ENCODE results near the gene ZBTB7B.

The ZBTB7B gene

DNA sequence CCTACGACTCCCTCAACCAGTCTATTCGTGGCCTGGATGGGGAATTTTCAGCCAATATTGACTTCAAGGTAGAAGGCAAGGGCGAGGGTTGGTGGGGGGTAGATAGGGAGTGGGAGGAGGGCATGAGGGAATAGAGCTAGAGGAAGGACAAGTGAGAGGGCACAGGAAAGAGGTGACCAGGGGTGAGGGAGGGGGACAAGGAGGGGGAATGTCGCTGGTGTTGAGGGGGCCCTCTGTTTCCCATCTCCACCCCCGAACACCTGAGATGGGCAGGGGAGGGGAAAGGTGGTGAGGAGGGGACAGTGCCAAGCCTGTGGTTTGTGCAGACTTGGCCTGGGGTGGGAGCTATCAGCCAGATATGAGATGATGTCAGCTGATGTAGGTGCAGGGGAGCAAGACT is 40.2 kb downstream of the ZBTB7B start:
- no peak for DNase-seq

DNA sequence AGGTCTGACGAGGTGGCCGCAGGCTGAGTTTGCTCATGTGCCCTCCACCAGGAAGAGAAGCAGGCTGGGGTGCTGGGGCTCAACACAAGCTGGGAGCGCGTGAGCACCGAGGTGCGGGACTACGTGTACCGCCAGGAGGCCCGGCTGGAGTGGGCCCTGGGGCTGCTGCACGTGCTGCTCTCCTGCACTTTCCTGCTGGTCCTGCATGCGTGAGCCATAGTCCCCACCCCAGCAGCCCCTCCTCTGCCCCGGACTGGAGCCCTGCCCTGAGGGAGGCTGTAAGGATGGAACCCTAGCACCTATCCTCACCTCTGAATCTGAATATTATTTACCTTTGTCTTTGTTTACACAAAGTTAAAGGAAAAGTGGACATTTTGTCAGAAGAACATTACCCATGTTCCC is 40.7 kb downstream of the ZBTB7B start:
- no peak for DNase-seq

DNA sequence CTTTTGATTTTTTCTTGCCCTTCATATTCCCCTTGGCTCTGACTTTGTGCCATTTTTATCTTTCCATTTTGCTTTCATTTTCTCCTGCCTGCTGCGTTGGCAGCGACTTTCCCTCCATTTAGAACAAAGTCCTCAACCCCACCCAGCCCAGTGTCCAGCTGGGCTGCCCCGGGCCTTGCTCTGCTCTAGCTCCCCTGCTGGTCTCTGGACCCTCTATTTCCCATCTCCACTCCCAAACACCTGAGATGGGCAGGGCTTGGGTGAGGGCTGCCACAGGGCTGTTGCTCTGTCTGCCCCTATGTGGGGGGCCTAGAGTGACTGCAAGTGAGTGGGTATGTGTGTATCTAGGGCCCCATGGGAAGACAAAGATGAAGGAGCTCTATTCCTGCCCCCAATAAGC is 41.2 kb downstream of the ZBTB7B start:
- no peak for DNase-seq

DNA sequence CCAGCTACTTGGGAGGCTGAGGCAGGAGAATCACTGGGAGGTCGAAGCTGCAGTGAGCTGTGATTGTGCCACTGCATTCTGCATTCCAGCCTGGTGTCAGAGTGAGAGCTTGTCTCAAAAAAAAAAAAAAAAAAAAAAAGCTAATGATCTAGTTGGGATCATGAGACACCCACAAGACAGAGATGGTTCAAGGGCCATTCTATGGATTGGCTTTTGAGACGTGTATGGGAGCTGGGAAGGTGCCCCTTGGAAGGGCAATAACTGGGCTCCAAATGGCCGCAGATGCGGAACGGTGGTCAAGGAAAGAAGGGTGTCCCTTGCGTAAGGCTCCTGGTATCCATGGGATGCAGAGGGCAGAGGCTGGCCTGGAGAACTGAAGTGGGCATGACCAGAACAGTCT is 41.8 kb downstream of the ZBTB7B start:
- DNase-seq: no peak

DNA sequence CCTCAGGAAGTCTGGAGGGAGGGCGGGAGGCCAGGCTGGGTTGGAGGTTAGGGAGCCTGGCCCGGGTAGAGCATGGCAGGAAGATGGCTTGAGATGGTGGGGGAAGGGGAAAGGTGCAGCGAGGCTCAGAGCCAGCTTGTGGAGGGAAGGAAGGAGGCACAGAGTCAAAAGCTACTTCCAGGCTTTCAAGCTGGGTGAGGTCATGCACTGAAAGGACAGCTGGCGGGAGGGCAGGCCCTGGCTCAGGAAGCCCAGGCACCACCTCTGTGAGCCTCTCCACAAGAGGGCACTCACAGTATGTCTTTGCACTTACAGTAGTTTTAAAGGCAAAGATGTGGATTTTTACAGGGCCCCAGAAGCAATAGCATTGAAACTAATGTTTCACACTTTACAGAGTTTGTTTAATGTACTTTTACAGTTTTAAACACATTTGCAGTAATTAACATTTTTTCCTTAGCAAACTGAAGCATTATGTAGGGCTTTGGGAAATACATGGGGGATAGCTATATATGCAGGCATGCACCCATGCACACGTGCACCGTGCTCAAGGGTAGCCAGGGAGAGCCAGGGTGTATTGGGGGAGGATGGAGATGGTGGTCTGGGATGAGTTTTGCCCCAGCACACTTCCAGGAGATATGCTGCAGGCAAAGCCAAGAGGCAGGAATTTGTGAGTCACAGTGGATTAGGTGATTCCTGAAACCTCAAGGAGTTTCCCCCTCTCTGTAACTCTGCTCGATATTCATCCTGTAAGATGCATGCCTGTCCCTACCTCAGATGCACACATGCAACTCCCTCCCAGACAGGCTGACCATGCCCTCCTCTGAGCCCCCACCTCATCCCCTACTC is 42.4 kb downstream of the ZBTB7B start:
- peak; percentile 93 for DNase-seq

DNA sequence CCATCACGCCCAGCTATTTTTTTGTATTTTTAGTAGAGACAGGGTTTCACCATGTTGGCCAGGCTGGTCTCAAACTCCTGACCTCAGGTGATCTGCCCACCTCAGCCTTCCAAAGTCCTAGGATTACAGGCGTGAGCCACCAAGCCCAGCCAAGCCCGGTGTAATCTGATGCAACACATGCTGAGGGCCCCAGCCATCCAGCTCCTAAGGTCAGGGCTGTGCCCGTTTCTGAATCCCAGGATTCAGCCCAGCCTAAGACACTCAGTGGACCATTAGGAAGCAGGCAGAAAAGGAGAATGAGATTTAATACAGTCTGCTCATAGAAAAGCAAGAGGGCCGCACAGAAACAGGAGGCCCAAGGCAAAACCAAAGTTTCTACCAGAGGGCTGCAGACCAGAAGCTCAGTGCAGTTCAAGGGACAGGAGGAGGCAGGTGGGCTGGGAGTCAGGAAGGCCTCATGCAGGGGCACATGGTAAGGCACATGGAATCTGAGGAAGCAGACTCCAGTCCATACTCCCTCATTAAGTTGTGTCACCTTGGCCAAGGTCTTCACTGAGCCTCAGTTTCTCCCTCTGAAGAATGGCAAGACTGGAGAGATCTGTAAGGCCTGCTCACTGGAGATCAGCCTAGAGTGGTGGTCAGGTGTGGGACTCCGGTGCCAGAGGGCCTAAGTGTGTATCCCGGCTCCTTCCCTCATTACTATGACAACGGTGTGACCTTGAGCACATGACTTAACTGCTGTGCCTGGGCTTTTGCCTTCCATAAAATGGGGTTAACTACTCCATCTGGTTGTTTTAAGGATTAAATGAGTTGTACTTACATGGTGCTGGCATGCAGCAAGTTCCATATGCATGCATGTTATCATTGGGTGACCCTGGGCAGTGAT is 46.1 kb downstream of the ZBTB7B start:
- no peak for DNase-seq

DNA sequence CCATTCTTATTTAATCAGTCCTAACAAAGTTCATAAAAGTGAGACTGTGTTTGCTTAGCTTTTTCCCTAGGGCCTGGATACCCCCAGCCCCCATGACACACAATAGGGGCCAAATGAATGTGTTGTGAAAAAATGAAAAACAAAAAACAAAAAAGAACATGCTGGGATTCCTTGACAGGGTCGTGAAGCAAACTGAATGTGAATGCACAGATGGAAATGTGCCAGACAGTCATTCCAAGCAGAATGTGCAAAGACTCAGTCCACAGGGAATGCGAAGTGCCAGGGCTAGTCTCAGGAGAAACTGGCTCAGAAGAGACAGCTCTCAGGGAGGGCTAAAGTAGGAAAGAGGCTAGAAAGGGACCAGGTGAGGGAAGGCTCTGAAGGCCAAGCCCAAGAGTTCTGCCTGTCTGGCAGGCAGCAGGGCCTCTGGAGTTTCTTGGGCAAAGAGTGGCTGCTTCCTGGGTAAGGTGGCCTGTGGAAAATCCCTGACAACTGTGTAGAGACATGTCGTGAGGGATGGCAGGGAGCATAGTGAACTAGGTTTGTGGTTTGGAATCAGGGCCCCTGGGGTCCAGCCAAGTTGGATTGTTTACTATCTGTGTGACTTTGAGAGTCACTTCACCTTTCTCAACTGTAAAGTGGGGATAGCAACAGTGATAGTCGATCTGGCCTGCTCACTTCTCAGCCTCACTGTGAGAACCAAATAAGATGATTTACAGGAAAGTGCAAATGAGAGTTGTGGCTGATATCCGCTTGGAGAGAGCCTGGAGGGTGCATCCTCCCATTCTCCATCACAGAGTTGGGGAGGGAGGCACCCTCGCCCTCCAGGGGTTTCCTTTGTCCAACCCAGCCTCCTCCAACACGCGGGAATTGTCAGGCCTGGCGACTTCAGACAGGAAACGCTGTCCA is 47.3 kb downstream of the ZBTB7B start:
- no peak for DNase-seq

DNA sequence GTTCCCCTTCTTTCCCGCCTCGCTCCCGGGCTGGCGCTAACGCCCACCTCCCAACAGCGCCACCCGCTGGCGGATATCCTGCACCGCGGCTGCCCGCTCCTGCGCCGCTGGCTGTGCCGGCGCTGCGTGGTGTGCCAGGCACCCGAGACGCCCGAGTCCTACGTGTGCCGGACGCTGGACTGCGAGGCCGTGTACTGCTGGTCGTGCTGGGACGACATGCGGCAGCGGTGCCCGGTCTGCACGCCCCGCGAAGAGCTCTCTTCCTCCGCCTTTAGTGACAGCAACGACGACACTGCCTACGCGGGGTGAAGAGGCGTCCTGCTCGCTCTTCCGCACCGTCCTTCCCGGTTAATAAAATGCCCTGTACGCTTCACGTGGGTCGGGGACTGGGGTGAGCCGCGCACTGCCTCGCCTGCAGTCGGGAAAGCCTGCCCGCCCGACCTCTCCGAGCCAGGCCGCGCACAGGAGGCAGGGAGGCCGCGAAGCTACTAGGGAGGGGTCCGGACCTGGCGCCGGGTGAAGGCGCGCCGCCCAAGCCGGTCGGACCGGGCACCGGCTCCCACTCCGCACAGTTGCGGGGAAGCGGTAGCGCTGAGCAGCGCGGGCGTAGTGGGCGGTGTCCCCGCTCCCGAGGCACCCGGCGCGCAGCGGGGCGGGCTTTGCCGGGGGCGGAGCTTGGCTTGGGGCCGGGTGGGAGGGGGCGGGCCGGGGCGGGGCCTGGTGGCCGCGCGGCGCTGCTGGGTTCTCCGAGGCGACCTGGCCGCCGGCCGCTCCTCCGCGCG is 48.1 kb downstream of the ZBTB7B start, which contains the start of gene ADAM15:
ADAM15 (plus strand) TSS at position 757 of the 782 bp plus-strand sequence. CDS start 71 bp downstream, outside the sequence.
- DNase-seq: peak; percentile 96

DNA sequence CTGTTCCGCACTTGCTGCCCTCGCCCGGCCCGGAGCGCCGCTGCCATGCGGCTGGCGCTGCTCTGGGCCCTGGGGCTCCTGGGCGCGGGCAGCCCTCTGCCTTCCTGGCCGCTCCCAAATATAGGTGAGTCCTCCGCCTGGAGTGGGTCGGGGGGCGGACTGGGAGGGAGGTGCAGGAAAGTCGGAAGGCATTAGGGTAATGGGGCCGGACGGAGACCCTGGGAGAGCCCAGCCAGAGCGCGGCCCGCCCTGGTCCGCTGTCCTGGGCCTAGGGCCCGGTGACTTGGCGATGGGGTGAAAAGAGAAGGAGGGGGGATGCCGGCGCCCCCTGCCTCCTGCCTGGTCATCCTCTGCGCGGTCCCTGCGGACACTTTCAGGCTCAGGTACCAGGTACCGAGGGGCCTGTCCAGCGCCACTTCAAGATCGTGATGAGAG is 48.8 kb downstream of the ZBTB7B start:
- no peak for DNase-seq

DNA sequence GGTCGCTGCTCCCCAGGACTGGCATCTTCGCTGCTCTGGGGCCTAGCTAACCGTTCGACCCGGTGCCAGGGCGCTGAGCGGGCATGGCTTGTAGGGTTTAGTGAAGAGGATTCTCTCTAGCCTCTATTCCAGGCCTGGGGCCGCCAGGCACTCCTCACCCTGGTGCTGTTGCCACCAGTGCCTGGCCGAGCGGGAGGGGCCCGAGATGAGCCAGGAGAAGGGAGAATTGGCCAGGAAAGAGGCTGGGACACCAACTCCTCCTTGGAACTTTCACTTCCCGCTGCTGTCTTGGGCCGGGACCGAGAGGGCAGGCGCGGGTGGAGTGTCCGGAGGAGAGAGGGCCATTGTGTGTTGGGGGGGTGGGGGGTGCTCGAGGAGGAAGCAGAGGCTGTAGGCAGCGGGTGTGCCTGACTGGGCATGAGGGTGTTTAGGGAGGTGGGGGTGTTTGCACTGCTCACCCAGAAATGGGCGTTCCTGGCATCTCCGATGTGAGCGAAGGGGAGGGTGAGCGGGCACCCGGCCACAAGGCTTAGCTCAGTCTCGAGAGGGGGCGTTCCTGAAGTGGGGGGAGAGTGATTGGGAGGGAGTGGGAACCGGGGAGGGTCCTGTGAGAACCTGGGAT is 49.3 kb downstream of the ZBTB7B start:
- peak; percentile 56 for DNase-seq

DNA sequence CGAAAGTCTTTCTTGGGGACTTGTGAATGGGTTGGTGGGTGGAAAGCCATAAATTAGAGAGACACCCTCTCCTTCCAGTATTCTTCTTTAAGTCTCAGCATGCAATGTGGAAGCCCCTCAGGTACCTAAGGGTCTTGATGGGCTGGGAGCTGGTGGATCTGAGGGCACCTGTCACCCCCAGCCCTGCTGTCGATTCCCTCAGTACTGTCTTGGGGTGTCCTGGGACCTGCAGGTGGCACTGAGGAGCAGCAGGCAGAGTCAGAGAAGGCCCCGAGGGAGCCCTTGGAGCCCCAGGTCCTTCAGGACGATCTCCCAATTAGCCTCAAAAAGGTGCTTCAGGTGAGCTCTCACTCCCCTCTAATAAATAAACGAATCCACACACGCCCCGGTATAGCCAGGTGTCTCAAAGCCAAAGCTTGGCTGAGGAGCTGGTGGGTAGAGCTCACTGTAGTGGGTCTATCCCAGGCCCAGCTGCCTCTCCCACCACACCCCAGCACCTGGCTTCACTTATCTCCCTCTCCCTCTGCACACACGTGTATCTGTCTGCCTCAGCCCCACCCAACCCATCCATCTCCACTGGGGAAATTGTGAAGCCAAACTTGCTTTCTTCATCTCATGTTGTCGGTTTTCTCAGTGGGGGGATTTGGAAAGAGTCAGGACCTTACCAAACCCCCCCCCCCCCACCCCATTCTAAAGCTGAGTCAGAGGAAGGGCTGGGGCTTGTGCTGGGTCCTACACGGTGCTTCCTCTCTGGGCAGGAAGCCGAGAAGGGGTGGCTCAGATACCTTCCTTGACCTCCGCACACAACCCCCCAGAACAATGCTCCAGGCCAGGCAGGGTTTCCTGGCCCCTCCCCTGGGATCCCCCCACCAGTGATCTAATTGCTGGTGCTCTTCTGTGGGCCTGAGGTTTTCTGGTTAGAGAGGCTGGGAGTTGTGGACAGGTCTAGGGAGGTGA is 50.1 kb downstream of the ZBTB7B start:
- peak; percentile 44 for DNase-seq

DNA sequence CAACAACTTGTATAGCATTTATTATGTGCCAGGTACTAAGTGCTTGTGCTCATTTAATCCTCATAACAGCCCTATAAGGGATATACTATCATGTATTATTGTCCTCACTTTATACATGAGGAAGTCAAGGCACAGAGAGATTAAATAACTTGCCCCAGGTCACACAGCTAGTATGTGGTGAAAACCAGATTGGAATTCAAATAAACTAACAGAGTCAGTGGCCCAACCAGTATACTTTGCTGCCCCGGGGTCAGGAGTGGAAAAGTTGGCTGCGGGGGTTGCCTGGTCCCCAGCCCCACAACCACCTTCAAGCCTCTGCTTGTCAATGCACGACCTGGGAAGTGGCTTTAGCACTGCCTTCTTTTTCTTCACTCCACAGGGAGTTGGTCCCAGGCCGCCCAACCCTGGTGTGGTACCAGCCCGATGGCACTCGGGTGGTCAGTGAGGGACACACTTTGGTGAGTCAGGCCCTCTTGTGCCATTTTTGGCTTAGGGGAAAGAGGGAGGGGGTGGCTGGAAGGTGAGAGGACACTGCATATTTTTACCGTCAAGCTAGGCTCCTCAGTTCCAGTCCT is 51.0 kb downstream of the ZBTB7B start:
- no peak for DNase-seq

DNA sequence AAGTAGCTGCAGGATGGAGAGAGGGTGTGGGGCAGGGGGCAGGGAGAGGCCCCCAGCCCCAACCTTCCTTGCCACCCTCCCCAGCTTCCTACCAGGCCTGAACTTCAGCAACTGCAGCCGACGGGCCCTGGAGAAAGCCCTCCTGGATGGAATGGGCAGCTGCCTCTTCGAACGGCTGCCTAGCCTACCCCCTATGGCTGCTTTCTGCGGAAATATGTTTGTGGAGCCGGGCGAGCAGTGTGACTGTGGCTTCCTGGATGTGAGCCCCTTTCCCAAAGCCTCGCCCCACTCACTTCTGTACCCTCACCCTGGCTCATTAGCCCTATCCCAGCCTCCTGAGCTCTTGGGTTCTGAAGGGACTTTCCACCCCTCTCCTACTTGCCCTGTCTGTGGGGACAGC is 54.5 kb downstream of the ZBTB7B start:
- DNase-seq: no peak

DNA sequence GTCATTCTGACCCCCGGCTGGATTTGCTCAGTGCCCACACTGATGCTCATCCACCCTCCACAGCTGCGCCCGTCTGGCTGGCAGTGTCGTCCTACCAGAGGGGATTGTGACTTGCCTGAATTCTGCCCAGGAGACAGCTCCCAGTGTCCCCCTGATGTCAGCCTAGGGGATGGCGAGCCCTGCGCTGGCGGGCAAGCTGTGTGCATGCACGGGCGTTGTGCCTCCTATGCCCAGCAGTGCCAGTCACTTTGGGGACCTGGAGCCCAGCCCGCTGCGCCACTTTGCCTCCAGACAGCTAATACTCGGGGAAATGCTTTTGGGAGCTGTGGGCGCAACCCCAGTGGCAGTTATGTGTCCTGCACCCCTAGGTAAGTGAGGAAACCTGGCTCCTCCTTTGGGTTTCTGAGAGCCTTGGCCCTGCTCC is 55.2 kb downstream of the ZBTB7B start:
- no peak for DNase-seq

DNA sequence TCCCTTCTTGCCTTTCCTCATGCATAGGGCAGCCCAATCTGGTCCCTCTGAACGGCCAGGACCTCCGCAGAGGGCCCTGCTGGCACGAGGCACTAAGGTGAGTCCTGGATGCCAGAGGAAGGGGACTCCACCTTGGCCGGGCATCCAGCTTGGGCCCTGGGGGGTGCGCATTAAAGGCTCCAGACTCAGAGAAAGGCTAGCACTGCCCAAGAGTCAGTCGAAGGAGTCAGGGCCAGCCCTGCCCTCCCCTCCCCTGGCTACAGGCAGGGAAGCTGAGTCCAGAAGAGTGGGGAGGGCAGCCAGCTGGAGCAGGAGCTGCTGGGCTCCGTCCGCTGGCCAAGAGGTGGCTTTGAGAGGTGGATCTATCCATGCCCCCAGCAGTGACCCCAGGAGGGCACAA is 58.1 kb downstream of the ZBTB7B start:
- no peak for DNase-seq

DNA sequence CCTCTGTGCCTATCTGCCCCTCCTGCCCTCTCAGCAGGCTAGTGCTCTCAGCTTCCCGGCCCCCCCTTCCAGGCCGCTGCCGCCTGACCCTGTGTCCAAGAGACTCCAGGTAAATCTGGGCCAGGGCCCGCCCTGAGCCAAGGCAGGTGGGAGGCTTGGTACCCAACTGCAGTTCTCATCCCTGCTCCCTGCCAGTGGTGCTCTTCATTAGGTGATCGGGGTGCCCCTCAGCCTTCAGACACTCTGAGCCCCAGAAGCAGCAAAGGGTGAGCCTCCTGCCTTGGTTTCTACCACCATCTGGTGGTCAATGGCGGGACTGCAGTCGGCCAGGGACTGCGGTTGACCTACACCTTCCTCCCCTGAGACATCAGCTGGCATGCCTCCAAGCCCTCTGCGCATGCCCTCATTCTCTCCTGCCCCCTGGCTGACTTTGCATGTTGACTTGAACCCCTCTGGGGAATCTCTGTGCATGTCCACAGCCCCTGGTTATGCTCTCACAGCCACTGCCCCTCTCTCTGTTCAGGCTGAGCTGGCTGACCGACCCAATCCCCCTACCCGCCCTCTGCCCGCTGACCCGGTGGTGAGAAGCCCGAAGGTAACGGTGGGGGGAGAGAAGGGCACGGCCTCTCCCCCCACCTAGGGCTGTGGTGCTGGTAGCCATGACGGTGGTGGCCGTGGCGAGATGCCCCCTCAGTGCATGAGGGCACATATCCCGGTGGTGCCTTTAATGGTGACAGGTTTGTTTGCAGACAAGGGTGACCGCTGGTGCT is 59.0 kb downstream of the ZBTB7B start:
- peak; percentile 95 for DNase-seq

DNA sequence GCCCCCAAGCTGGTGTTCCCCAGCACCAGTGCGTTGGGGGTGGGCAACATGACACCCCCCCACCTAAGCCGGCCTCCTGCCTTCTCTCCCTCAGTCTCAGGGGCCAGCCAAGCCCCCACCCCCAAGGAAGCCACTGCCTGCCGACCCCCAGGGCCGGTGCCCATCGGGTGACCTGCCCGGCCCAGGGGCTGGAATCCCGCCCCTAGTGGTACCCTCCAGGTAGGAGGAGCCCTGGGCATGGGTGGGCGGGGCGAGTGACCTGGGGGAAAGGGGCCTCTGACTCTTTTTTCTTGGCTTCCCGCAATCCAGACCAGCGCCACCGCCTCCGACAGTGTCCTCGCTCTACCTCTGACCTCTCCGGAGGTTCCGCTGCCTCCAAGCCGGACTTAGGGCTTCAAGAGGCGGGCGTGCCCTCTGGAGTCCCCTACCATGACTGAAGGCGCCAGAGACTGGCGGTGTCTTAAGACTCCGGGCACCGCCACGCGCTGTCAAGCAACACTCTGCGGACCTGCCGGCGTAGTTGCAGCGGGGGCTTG is 59.6 kb downstream of the ZBTB7B start:
- DNase-seq: no peak

DNA sequence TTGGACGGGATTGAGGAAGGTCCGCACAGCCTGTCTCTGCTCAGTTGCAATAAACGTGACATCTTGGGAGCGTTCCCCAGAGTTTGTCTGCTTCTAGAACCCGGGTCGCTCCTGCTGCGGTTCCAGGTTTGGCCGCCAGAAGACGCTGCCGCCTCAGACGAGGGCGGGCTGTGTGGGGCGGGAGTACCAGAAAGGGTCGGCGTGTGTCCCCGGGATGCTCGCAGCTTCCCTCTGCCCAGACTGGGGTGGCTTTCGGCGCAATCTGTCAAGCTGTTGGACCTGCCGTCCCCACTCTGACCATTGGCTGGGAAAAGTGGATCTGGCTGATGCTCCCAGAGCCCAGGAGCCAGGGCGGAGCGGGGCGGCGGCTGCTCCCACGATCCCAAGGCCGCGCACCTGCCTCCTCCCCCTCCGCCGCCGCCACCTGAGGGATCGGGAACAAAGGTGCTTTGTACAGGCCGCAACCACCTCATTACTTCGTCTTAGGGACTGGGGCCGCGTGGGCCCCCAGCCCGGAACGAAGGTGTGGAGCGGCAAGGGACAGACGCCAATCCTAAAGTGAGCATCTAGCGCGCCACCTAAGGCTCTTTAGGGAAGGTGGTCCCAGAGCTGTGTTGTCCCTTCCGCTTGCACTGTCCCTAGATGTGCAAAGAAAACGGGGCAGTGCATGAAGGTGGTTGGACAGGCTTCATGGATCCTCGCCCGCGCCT is 60.3 kb downstream of the ZBTB7B start:
- DNase-seq: peak; percentile 66

Data from OCI-M1 (cell line).